HL-60 (cell line): ENCODE results near the gene SHB.

ENCODE experiments used
- DNase-seq, 2 experiments: peaks; one replicate each; pipeline ENCODE4 v3.0.0-alpha.2; 2010 to 2020; ENCODE audit warnings: low read depth in 1 of 2, low spot score in 1 of 2
- H3K27ac ChIP-seq: fragments of 250-450 bp; sonication (Bioruptor Pico); replicated peaks from 2 replicates; pipeline ENCODE4 v1.5.1; 2020; ENCODE audit warnings: mild to moderate bottlenecking, moderate library complexity
- H3K27me3 ChIP-seq: fragments of 250-450 bp; sonication (Bioruptor Pico); 2 replicates; pipeline ENCODE4 v1.5.1; 2021; ENCODE audit warnings: mild to moderate bottlenecking, moderate library complexity; ENCODE audit not compliant: insufficient read depth, poor library complexity, severe bottlenecking
- H3K4me3 ChIP-seq: replicated peaks from 2 replicates; pipeline ENCODE4 v1.5.1; 2011; ENCODE audit warnings: mild to moderate bottlenecking, control low read depth, low read length; ENCODE audit not compliant: insufficient read depth
- CTCF ChIP-seq: IDR thresholded peaks from one replicate; pipeline ENCODE4 v1.5.1; 2011; ENCODE audit warnings: low read length, control low read depth, inconsistent platforms; ENCODE audit not compliant: insufficient read depth
- GABPA ChIP-seq: IDR thresholded peaks from 2 replicates; pipeline ENCODE4 v1.6.1; 2012; ENCODE audit warnings: low read depth
- POLR2AphosphoS5 ChIP-seq: IDR thresholded peaks from 2 replicates; pipeline ENCODE4 v1.6.1; 2012; ENCODE audit warnings: low read depth
- REST ChIP-seq: IDR thresholded peaks from 2 replicates; pipeline ENCODE4 v1.6.1; 2012; ENCODE audit warnings: low read depth; ENCODE audit not compliant: insufficient replicate concordance
- SPI1 ChIP-seq: IDR thresholded peaks from 2 replicates; pipeline ENCODE4 v1.6.1; 2012; ENCODE audit warnings: low read depth, mild to moderate bottlenecking, borderline replicate concordance

SHB gene

DNA sequence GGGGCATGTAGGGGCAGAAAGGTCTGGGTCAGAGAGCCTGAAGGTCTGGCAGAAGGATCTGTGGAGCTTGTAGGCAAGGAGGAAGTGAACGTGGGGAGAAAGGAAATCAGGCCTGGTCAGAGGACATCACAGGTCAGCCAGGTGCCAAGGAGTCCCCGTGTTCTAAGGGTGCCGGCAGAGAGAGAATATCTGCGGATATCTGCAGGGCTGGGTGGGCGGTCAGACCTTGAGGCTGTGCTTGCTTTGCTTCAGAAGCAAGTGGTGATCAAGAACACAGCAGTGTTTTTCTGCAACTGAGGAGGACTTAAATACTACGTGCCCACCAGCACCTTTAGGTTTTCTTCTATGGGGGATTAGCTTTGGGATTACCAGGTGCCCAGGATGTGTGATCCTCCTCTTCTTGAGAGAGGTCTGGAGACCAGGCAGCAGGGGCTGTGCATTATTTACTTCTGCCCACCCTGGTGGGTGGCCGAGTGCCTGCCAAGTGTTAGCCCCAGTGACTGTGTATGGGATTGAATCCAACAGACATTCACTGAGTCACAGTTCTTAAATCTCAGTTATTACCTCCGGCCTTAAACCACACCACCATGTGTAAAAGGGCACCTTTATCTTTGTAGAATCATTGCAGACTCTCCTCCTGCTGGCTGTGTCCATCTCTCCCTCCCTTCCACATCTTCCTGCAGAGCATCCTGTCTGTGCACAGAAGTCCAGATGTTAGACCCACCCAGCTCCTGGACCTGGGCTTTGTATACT lies 12.5 kb upstream of the SHB start:
- no peak for DNase-seq
- TF ChIP-seq SPI1 (no peak), GABPA (no peak), REST (no peak), CTCF (no peak), POLR2AphosphoS5 (no peak)
- H3K27me3 ChIP-seq: no peaks in the 10 kb centered on the region
- no peak overlapping the region for H3K4me3 ChIP-seq
- no peak overlapping the region for H3K27ac ChIP-seq

DNA sequence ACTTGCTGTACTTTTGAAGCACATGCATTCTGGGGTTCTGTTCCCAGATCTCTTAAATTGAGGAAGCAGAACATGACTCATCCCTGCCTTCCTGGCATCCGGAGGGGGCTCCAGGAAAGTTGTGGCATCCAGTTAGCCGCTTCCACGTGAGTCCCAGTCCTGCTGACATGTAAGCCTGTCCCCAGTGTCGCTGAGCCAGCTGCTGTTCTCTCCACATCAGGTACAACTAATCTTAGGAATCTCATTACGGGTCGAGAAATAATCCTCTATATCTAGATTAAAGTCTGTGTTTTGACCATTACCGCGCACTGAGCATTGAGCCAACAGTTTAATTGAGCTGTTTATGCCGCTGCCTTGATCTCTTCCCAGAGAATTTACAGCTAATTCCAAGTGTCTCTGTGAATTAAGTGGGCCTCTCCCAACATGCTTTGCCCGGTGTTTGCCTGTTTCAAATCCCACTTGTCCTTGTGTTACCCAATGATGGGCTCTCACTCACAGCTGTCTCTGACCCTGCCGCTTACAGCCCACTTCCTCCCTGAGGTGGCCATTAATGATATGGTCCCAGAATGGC lies 10.5 kb upstream of the SHB start:
- TF ChIP-seq REST (no peak), CTCF (no peak), GABPA (no peak), POLR2AphosphoS5 (no peak), SPI1 (no peak)
- Histone ChIP-seq H3K4me3 (no peak overlapping the region), H3K27me3 (no peaks in the 10 kb centered on the region), H3K27ac (no peak overlapping the region)
- DNase-seq: no peak

DNA sequence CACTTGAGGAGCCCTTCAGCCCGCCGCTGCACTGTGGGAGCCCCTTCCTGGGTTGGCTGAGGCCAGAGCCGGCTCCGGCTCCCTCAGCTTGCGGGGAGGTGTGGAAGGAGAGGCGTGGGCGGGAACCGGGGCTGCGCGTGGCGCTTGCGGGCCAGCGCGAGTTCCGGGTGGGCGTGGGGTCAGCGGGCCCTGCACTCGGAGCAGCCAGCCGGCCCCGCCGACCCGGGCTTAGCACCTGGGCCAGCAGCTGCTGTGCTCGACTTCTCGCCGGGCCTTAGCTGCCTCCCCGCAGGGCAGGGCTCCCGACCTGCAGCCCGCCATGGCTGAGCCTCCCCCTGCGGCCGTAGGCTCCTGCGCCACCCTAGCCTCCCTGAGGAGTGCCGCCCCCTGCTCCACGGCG lies 6.2 kb upstream of the SHB start:
- no peak for DNase-seq
- Histone ChIP-seq H3K27me3 (peaks cover under 1% of the 10 kb centered on the region), H3K27ac (no peak overlapping the region), H3K4me3 (no peak overlapping the region)
- TF ChIP-seq CTCF (no peak), GABPA (no peak), POLR2AphosphoS5 (no peak), REST (no peak), SPI1 (no peak)
